Activated CD4-positive, alpha-beta T cell treated with anti-CD3 and anti-CD28 coated beads, Interleukin-2, amount 10 ng/mL, durations not matched to agents 24 days and 14 days (primary cell): ENCODE measurements around the gene STIM1. TPM values are rescaled to one million over a fixed set of nuclear protein-coding genes. Genes with fewer than 3 reads are reported as not detected.
"Not testable (repeated sequence)": the region's sequence is repeated elsewhere in the genome, so short reads cannot be mapped to it uniquely, and the experiment has no call there.

Experiments used
- DNase-seq: peaks from one replicate; pipeline ENCODE4 v3.0.0; 2022
- H3K27ac Mint-ChIP-seq: one replicate; pipeline ENCODE4 v1.8.0; 2022; ENCODE audit warnings: mild to moderate bottlenecking, mixed read lengths
- H3K27me3 Mint-ChIP-seq: one replicate; pipeline ENCODE4 v1.8.0; 2022; ENCODE audit warnings: mixed read lengths
- H3K36me3 Mint-ChIP-seq: one replicate; pipeline ENCODE4 v1.8.0; 2022; ENCODE audit warnings: low read depth, mild to moderate bottlenecking, mixed read lengths
- H3K4me1 Mint-ChIP-seq: one replicate; pipeline ENCODE4 v1.8.0; 2021; ENCODE audit warnings: mixed read lengths
- H3K4me3 Mint-ChIP-seq: one replicate; pipeline ENCODE4 v1.8.0; 2022; ENCODE audit warnings: mild to moderate bottlenecking, moderate library complexity, mixed read lengths
- H3K9me3 Mint-ChIP-seq: one replicate; pipeline ENCODE4 v1.8.0; 2021; ENCODE audit warnings: mixed read lengths
- intact Hi-C: fragments of 100-400 bp; cut with micrococcal nuclease; formaldehyde crosslinking; loops from one replicate; pipeline ENCODE4 v1.15.1; 2023
- total RNA-seq: library from RNA; stranded (reverse); gene quantifications from 2 replicates; pipeline ENCODE4 v1.2.3, GENCODE V29; 2022

STIM1 gene
- total RNA-seq, 1 donor from 2014 or later: 63.4 TPM

- Mint-ChIP-seq H3K4me3 (peak overlapping the region; percentile 48), H3K36me3 (peaks cover 39% of the 10 kb centered on the region), H3K27ac (peak overlapping the region; percentile 15), H3K4me1 (peaks cover 44% of the 10 kb centered on the region), H3K27me3 (no peaks in the 10 kb centered on the region), H3K9me3 (peaks cover 14% of the 10 kb centered on the region)
- peak; percentile 80 for DNase-seq
- intact Hi-C loops: loop anchor here (5.0 kb wide), 2 partner anchors 67 to 82 kb away; no protein-coding TSS in a partner anchor
These were observed 134.4 kb downstream of the STIM1 start for GRCh38 chr11:3989921-3990290.

GRCh38 chr11:3990406-3990805, 134.9 kb downstream of the STIM1 start:
- Mint-ChIP-seq H3K27me3 (no peaks in the 10 kb centered on the region), H3K4me3 (peak overlapping the region; percentile 48), H3K27ac (peak overlapping the region; percentile 15), H3K4me1 (peaks cover 42% of the 10 kb centered on the region), H3K9me3 (peaks cover 19% of the 10 kb centered on the region), H3K36me3 (peaks cover 41% of the 10 kb centered on the region)
- no peak for DNase-seq
- intact Hi-C loops: loop anchor here (5.0 kb wide), 1 partner anchor 67 kb away; no protein-coding TSS in a partner anchor

- Mint-ChIP-seq H3K4me3 (no peak overlapping the region), H3K4me1 (peaks cover 37% of the 10 kb centered on the region), H3K27ac (no peak overlapping the region), H3K9me3 (peaks cover 26% of the 10 kb centered on the region), H3K27me3 (no peaks in the 10 kb centered on the region), H3K36me3 (peaks cover 50% of the 10 kb centered on the region)
- intact Hi-C loops: loop anchor here (5.0 kb wide), 1 partner anchor 64 kb away; no protein-coding TSS in a partner anchor
- DNase-seq: no peak
These were observed 137.5 kb downstream of the STIM1 start for GRCh38 chr11:3992964-3993363.

- Mint-ChIP-seq H3K36me3 (peaks cover 55% of the 10 kb centered on the region), H3K4me3 (no peak overlapping the region), H3K27me3 (no peaks in the 10 kb centered on the region), H3K9me3 (peaks cover 32% of the 10 kb centered on the region), H3K4me1 (peaks cover 31% of the 10 kb centered on the region), H3K27ac (no peak overlapping the region)
- intact Hi-C loops: loop anchor here (5.0 kb wide), 1 partner anchor 63 kb away; no protein-coding TSS in a partner anchor
- DNase-seq: no peak
These were observed 138.7 kb downstream of the STIM1 start for GRCh38 chr11:3994030-3994640.

- DNase-seq: no peak
- H3K4me3 Mint-ChIP-seq: no peak overlapping the region
- peaks cover 52% of the 10 kb centered on the region for H3K36me3 Mint-ChIP-seq
- intact Hi-C loops: no loop called here
- H3K9me3 Mint-ChIP-seq: peaks cover 37% of the 10 kb centered on the region
- H3K27ac Mint-ChIP-seq: no peak overlapping the region
- H3K27me3 Mint-ChIP-seq: no peaks in the 10 kb centered on the region
- peaks cover 23% of the 10 kb centered on the region for H3K4me1 Mint-ChIP-seq
These were observed 139.8 kb downstream of the STIM1 start for GRCh38 chr11:3995307-3995706.

- Mint-ChIP-seq H3K4me1 (peaks cover 17% of the 10 kb centered on the region), H3K36me3 (peaks cover 48% of the 10 kb centered on the region), H3K27ac (peak overlapping the region; percentile 25), H3K9me3 (peaks cover 37% of the 10 kb centered on the region), H3K27me3 (no peaks in the 10 kb centered on the region), H3K4me3 (no peak overlapping the region)
- DNase-seq: no peak
- intact Hi-C loops: no loop called here
These were observed 140.6 kb downstream of the STIM1 start for GRCh38 chr11:3995949-3996554.

- H3K36me3 Mint-ChIP-seq: peaks cover 48% of the 10 kb centered on the region
- DNase-seq: no peak
- no peak overlapping the region for H3K4me3 Mint-ChIP-seq
- H3K4me1 Mint-ChIP-seq: peaks cover 17% of the 10 kb centered on the region
- intact Hi-C loops: no loop called here
- no peak overlapping the region for H3K27ac Mint-ChIP-seq
- no peaks in the 10 kb centered on the region for H3K27me3 Mint-ChIP-seq
- peaks cover 37% of the 10 kb centered on the region for H3K9me3 Mint-ChIP-seq
These were observed 141.2 kb downstream of the STIM1 start for GRCh38 chr11:3996651-3997050.

GRCh38 chr11:4004753-4005152, 149.3 kb downstream of the STIM1 start:
- H3K27me3 Mint-ChIP-seq, H3K9me3 Mint-ChIP-seq, H3K4me3 Mint-ChIP-seq, H3K4me1 Mint-ChIP-seq, H3K36me3 Mint-ChIP-seq, H3K27ac Mint-ChIP-seq, intact Hi-C loops, DNase-seq: not testable (repeated sequence)

GRCh38 chr11:4006946-4007680, 151.6 kb downstream of the STIM1 start:
- no peak for DNase-seq
- Mint-ChIP-seq H3K27ac (peak overlapping the region; percentile 20), H3K4me3 (no peak overlapping the region), H3K4me1 (peaks cover 12% of the 10 kb centered on the region), H3K9me3 (peaks cover 4% of the 10 kb centered on the region), H3K36me3 (peaks cover 9% of the 10 kb centered on the region), H3K27me3 (no peaks in the 10 kb centered on the region)
- intact Hi-C loops: no loop called here

GRCh38 chr11:4008116-4008515, 152.7 kb downstream of the STIM1 start:
- no peak overlapping the region for H3K27ac Mint-ChIP-seq
- H3K9me3 Mint-ChIP-seq: peaks cover 4% of the 10 kb centered on the region
- no peak overlapping the region for H3K4me3 Mint-ChIP-seq
- H3K4me1 Mint-ChIP-seq: peaks cover 15% of the 10 kb centered on the region
- no peaks in the 10 kb centered on the region for H3K27me3 Mint-ChIP-seq
- peaks cover 11% of the 10 kb centered on the region for H3K36me3 Mint-ChIP-seq
- DNase-seq: no peak
- intact Hi-C loops: no loop called here

- H3K27ac Mint-ChIP-seq, H3K4me3 Mint-ChIP-seq, H3K27me3 Mint-ChIP-seq, DNase-seq, intact Hi-C loops: not testable (repeated sequence)
- peaks cover 10% of the 10 kb centered on the region for H3K9me3 Mint-ChIP-seq
- peaks cover 28% of the 10 kb centered on the region for H3K4me1 Mint-ChIP-seq
- H3K36me3 Mint-ChIP-seq: peaks cover 22% of the 10 kb centered on the region
These were observed 161.1 kb downstream of the STIM1 start for GRCh38 chr11:4016602-4017001.

GRCh38 chr11:4017129-4017528, 161.7 kb downstream of the STIM1 start:
- Mint-ChIP-seq H3K27me3 (no peaks in the 10 kb centered on the region), H3K36me3 (peaks cover 20% of the 10 kb centered on the region), H3K9me3 (peaks cover 10% of the 10 kb centered on the region), H3K27ac (no peak overlapping the region), H3K4me3 (no peak overlapping the region), H3K4me1 (peaks cover 26% of the 10 kb centered on the region)
- intact Hi-C loops: no loop called here
- no peak for DNase-seq

- H3K36me3 Mint-ChIP-seq: peaks cover 26% of the 10 kb centered on the region
- no peaks in the 10 kb centered on the region for H3K27me3 Mint-ChIP-seq
- no peak overlapping the region for H3K4me3 Mint-ChIP-seq
- H3K27ac Mint-ChIP-seq: no peak overlapping the region
- peaks cover 26% of the 10 kb centered on the region for H3K4me1 Mint-ChIP-seq
- no peak for DNase-seq
- intact Hi-C loops: no loop called here
- peaks cover 10% of the 10 kb centered on the region for H3K9me3 Mint-ChIP-seq
These were observed 163.2 kb downstream of the STIM1 start for GRCh38 chr11:4018641-4019040.

GRCh38 chr11:4019891-4020290, 164.4 kb downstream of the STIM1 start:
- H3K36me3 Mint-ChIP-seq: peaks cover 29% of the 10 kb centered on the region
- peak overlapping the region; percentile 10 for H3K27ac Mint-ChIP-seq
- H3K9me3 Mint-ChIP-seq: peaks cover 4% of the 10 kb centered on the region
- H3K27me3 Mint-ChIP-seq: no peaks in the 10 kb centered on the region
- intact Hi-C loops: no loop called here
- DNase-seq: no peak
- H3K4me1 Mint-ChIP-seq: peaks cover 21% of the 10 kb centered on the region
- no peak overlapping the region for H3K4me3 Mint-ChIP-seq
